DND-41 (cell line): ENCODE data around the gene STRA8.

Source experiments
- ATAC-seq: fragments of 200-7000 bp; cut with Tn5 transposase; 3 replicates; pipeline ENCODE4 v1.9.1; 2021; ENCODE audit warnings: low read depth; ENCODE audit not compliant: insufficient read depth
- DNase-seq: peaks from one replicate; pipeline ENCODE4 v3.0.0-alpha.2; 2020
- H2AFZ ChIP-seq: 2 replicates; pipeline ENCODE4 v1.6.0; 2012; ENCODE audit warnings: low read depth, low read length
- H3K27ac ChIP-seq: 2 replicates; pipeline ENCODE4 v1.5.1; 2012; ENCODE audit warnings: low read length, inconsistent platforms
- H3K27me3 ChIP-seq: fragments of 200-600 bp; sonication (generic); 2 replicates; pipeline ENCODE4 v1.6.0; 2012; ENCODE audit warnings: low read length, mild to moderate bottlenecking, inconsistent platforms; ENCODE audit not compliant: insufficient read depth, poor library complexity
- H3K36me3 ChIP-seq: 2 replicates; pipeline ENCODE4 v1.5.1; 2012; ENCODE audit warnings: low read length, inconsistent platforms; ENCODE audit not compliant: insufficient read depth
- H3K4me1 ChIP-seq: 2 replicates; pipeline ENCODE4 v1.5.1; 2012; ENCODE audit warnings: mild to moderate bottlenecking, low read length; ENCODE audit not compliant: insufficient read depth
- H3K4me2 ChIP-seq: 2 replicates; pipeline ENCODE4 v1.6.0; 2012; ENCODE audit warnings: mild to moderate bottlenecking, moderate library complexity, low read length, inconsistent platforms; ENCODE audit not compliant: insufficient read depth
- H3K4me3 ChIP-seq, 2 experiments: fragments of 200-600 bp in 1 of 2; shearing (Covaris generic) in 1 of 2; 2 replicates each; pipeline ENCODE4 v1.5.1; 2012 to 2016; ENCODE audit warnings: inconsistent platforms in 2 of 2, low read length in 2 of 2, mild to moderate bottlenecking in 2 of 2, low read depth in 1 of 2, moderate library complexity in 1 of 2
- H3K79me2 ChIP-seq: 2 replicates; pipeline ENCODE4 v1.6.0; 2012; ENCODE audit warnings: low read length, inconsistent platforms; ENCODE audit not compliant: insufficient read depth
- H3K9ac ChIP-seq: 2 replicates; pipeline ENCODE4 v1.6.0; 2012; ENCODE audit warnings: low read depth, mild to moderate bottlenecking, inconsistent platforms, low read length, moderate library complexity
- H3K9me3 ChIP-seq: 2 replicates; pipeline ENCODE4 v1.5.1; 2012; ENCODE audit warnings: low read length, moderate library complexity, mild to moderate bottlenecking, inconsistent platforms; ENCODE audit not compliant: insufficient read depth, severe bottlenecking
- H4K20me1 ChIP-seq: 2 replicates; pipeline ENCODE4 v1.6.0; 2012; ENCODE audit warnings: low read length; ENCODE audit not compliant: insufficient read depth
- CTCF ChIP-seq: IDR thresholded peaks from 2 replicates; pipeline ENCODE4 v1.5.1; 2012; ENCODE audit warnings: borderline replicate concordance, low read length, moderate library complexity, mild to moderate bottlenecking; ENCODE audit not compliant: poor library complexity, severe bottlenecking; ENCODE audit errors: extremely low read depth
- EZH2 ChIP-seq: IDR thresholded peaks from 3 replicates; pipeline ENCODE4 v1.6.1; 2012; ENCODE audit warnings: borderline replicate concordance, low read depth, mild to moderate bottlenecking, moderate library complexity, low read length, inconsistent platforms; ENCODE audit not compliant: severe bottlenecking

The STRA8 gene

GRCh38 chr7:135199439-135199838 is 34.2 kb upstream of the STRA8 start:
- Histone ChIP-seq H3K9me3 (no peaks in the 10 kb centered on the region), H2AFZ (no peak overlapping the region), H3K27ac (no peak overlapping the region), H3K4me3 (no peak overlapping the region), H3K4me1 (no peaks in the 10 kb centered on the region), H3K79me2 (no peaks in the 10 kb centered on the region), H3K9ac (no peak overlapping the region), H4K20me1 (no peaks in the 10 kb centered on the region), H3K27me3 (no peaks in the 10 kb centered on the region), H3K4me2 (no peak overlapping the region), H3K36me3 (peaks cover 37% of the 10 kb centered on the region)
- DNase-seq (no peak), ATAC-seq (no peak)
- TF ChIP-seq CTCF (no peak), EZH2 (no peak)

DNA sequence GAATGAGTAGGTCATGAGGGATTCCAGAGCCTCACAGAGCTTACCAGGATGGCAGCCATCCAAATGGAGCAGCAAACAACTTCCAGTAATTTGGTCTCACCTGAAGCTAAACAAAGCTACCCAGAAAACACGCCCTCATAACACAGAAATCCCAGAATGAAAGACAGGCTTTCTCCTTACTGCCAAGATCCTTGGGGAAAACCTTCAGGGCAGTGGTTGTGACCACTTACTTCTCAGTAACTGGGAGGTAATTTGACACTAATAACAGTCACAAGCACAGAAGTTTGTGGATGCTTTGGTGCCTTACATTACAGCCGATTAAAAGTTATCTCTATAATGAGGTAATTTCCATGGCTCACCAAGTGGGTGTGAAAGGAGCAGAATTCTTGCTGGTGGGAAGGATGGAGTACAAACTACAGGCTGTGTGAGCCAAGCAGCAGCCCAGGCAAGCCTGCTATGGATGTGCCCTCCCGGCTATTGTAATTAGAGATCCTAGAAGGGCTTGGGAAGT is 32.8 kb upstream of the STRA8 start:
- no peak overlapping the region for H3K27ac ChIP-seq

DNA sequence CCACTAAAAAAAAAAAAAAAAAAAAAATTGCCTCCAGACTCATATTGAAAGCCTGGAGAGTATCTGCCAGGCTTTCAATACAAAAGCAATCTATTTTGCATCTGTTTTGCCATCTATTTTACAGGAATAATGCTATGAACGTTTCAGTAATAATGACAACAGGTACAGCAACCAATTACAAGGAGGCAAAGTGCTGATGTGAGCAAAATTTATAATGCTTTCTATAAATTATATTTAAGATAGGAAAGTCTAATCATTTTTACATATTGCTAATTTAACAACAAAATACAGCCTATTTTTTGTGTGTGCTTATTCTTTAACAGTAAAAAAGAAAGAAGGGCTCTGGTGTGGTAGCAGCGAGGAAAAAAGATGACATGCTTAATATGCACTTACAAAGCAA is 32.3 kb upstream of the STRA8 start:
- no peak overlapping the region for H3K27ac ChIP-seq
- TF ChIP-seq EZH2, result no peak
- H3K27me3 ChIP-seq, result no peaks in the 10 kb centered on the region
- H2AFZ ChIP-seq, result no peak overlapping the region
- no peak overlapping the region for H3K9ac ChIP-seq
- no peaks in the 10 kb centered on the region for H3K79me2 ChIP-seq
- DNase-seq, result no peak
- peaks cover 35% of the 10 kb centered on the region for H3K36me3 ChIP-seq
- H3K4me3 ChIP-seq, result no peak overlapping the region
- no peak overlapping the region for H3K4me2 ChIP-seq
- no peaks in the 10 kb centered on the region for H3K9me3 ChIP-seq
- H3K4me1 ChIP-seq, result no peaks in the 10 kb centered on the region
- no peaks in the 10 kb centered on the region for H4K20me1 ChIP-seq
- no peak for ATAC-seq

More for the DNA sequence above, 32.8 kb upstream of the STRA8 start:
- H2AFZ ChIP-seq, result no peak overlapping the region
- no peak overlapping the region for H3K4me2 ChIP-seq
- no peaks in the 10 kb centered on the region for H3K9me3 ChIP-seq
- ATAC-seq, result no peak
- H3K36me3 ChIP-seq, result peaks cover 35% of the 10 kb centered on the region
- no peak for DNase-seq
- H3K79me2 ChIP-seq, result no peaks in the 10 kb centered on the region
- no peak overlapping the region for H3K9ac ChIP-seq
- H4K20me1 ChIP-seq, result no peaks in the 10 kb centered on the region
- H3K4me1 ChIP-seq, result no peaks in the 10 kb centered on the region
- no peak for TF ChIP-seq EZH2
- TF ChIP-seq CTCF, result no peak
- H3K4me3 ChIP-seq, result no peak overlapping the region
- H3K27me3 ChIP-seq, result no peaks in the 10 kb centered on the region

DNA sequence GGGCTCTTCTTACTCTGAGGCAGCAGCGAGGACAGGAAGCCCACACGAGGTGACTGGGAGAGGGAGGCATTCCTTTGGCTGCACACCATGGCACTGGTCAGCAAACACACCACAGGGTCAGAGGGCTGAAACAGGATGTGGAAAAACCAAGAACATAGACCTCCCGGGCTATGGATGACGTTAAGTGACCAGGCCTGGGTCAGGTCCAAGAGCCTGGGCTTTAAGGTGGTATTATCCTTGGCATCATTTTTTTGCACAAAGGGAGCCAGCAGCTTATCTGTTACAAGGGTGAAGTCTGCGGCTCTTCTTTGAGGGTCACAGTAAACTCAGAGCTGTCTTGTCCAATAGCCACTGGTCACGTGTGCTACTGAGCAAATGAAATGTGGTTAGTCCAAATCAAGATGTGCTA is 29.3 kb upstream of the STRA8 start:
- DNase-seq (no peak), ATAC-seq (no peak)
- Histone ChIP-seq H2AFZ (no peak overlapping the region), H3K4me1 (no peaks in the 10 kb centered on the region), H4K20me1 (no peaks in the 10 kb centered on the region), H3K9me3 (no peaks in the 10 kb centered on the region), H3K79me2 (no peaks in the 10 kb centered on the region), H3K4me3 (no peak overlapping the region), H3K27me3 (no peaks in the 10 kb centered on the region), H3K36me3 (peaks cover 16% of the 10 kb centered on the region; the same call in 1 of the 2 replicates), H3K27ac (no peak overlapping the region), H3K9ac (no peak overlapping the region), H3K4me2 (no peak overlapping the region)
- no peak for TF ChIP-seq CTCF
- TF ChIP-seq EZH2, result no peak
